ENCODE data around the gene KRT38. TPM values are rescaled to one million over a fixed set of nuclear protein-coding genes. Genes with fewer than 3 reads are reported as not detected.

KRT38 gene
- total RNA-seq, 4 donors from 2014 or later, result not detected

GRCh38 chr17:41480136-41480535 is 39.4 kb upstream of the KRT38 start:
- WGBS, 2 donors, result 49 to 71% methylated on average over 2 of the region's 2 CpGs

DNA sequence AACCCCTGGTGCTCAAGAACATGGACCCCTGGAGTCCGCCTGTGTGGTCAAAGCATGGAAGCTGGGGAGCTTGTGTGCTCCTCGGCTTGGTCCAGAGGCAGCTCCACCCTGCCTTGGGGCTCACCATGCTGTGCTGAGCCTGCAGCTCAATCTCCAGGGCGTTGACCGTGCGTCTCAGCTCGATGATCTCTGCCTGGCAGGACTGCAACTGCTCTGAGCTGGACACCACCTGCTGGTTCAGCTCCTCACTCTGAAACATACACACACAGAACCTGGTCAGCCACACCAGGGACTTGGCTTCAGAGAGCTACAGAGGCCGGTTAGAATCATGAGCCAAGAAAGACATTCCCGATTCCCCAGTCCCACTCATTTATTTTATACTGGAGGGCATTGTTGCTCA is 37.5 kb upstream of the KRT38 start:
- no peaks in the 10 kb centered on the region for H3K4me1 ChIP-seq
- H3K27me3 ChIP-seq, result no peaks in the 10 kb centered on the region
- TF ChIP-seq CTCF (IDR thresholded peaks at IDR 0.05) (no peak), EP300 (IDR thresholded peaks at IDR 0.05) (no peak), POLR2A (IDR thresholded peaks at IDR 0.05) (no peak)
- no peaks in the 10 kb centered on the region for H3K36me3 ChIP-seq
- WGBS, 2 donors, result 68 to 84% methylated on average over 4 to 7 of the region's 8 CpGs
- DNase-seq (ENCODE audit: low spot score in 2 of 2), result no peak
- peaks cover 0 to 4% (median 0%) of the 10 kb centered on the region in 4 donors for H3K9me3 ChIP-seq
- H3K27ac ChIP-seq, result no peak overlapping the region
- H3K4me3 ChIP-seq, result no peak overlapping the region

More at GRCh38 chr17:41480136-41480535, 39.4 kb upstream of the KRT38 start:
- no peak for TF ChIP-seq CTCF (IDR thresholded peaks at IDR 0.05)
- TF ChIP-seq EP300 (IDR thresholded peaks at IDR 0.05), result no peak
- TF ChIP-seq POLR2A (IDR thresholded peaks at IDR 0.05), result no peak
- Histone ChIP-seq H3K4me3 (no peak overlapping the region), H3K4me1 (no peaks in the 10 kb centered on the region), H3K27ac (no peak overlapping the region), H3K9me3 (no peaks in the 10 kb centered on the region), H3K27me3 (no peaks in the 10 kb centered on the region), H3K36me3 (no peaks in the 10 kb centered on the region)
- no peak for DNase-seq (ENCODE audit: low spot score in 2 of 2)

- no peaks in the 10 kb centered on the region for H3K4me1 ChIP-seq
- DNase-seq (ENCODE audit: low spot score in 2 of 2), result no peak
- H3K9me3 ChIP-seq, result peaks cover 0 to 4% (median 0%) of the 10 kb centered on the region in 4 donors
- peak overlapping the region in 1 of 4 donors; percentile 17 for H3K27ac ChIP-seq
- 59 to 63% methylated on average over 22 of the region's 22 CpGs for WGBS, 2 donors
- TF ChIP-seq POLR2A (IDR thresholded peaks at IDR 0.05) (no peak), CTCF (IDR thresholded peaks at IDR 0.05) (no peak), EP300 (IDR thresholded peaks at IDR 0.05) (no peak)
- H3K36me3 ChIP-seq, result no peaks in the 10 kb centered on the region
- no peak overlapping the region for H3K4me3 ChIP-seq
- no peaks in the 10 kb centered on the region for H3K27me3 ChIP-seq
These were observed 36.4 kb upstream of the KRT38 start for GRCh38 chr17:41476866-41477815.

DNA sequence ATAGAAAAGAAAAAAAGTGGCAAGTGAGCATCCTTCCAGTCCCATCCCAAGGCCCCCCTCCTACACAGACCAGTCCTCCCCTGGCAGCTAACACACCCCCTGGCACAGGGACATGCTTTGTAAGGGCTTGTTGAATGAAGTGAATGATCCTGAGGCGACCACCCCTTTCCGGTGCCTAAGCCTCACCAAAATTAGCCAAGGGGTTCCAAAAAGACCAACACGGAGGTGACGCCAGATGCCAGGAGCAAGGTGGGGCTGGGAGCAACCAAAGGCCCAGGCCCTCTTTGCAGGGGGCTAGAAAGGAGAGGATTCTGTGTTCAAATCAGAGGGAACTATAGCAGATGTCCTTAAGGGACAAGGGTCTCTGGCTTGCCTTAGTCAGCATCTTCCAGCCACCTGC is 34.6 kb upstream of the KRT38 start:
- no peak for DNase-seq (ENCODE audit: low spot score in 2 of 2)
- WGBS, 2 donors, result 96 to 100% methylated on average over 2 to 4 of the region's 4 CpGs

More for the DNA sequence above, 34.6 kb upstream of the KRT38 start:
- Histone ChIP-seq H3K9me3 (peaks cover 0 to 4% (median 0%) of the 10 kb centered on the region in 4 donors), H3K4me1 (no peaks in the 10 kb centered on the region), H3K4me3 (no peak overlapping the region), H3K36me3 (no peaks in the 10 kb centered on the region), H3K27ac (no peak overlapping the region), H3K27me3 (no peaks in the 10 kb centered on the region)
- TF ChIP-seq POLR2A (IDR thresholded peaks at IDR 0.05) (no peak), CTCF (IDR thresholded peaks at IDR 0.05) (no peak), EP300 (IDR thresholded peaks at IDR 0.05) (no peak)

Data from tibial nerve (tissue), 4 donors.